Left lung (tissue), 10 donors: ENCODE results near the gene RPLP2. TPM values are rescaled to one million over a fixed set of nuclear protein-coding genes. Genes with fewer than 3 reads are reported as not detected.

Experiments used
- ATAC-seq: fragments of 200-7000 bp; cut with Tn5 transposase; one replicate; pipeline ENCODE4 v1.9.1; 2020; ENCODE audit warnings: moderate library complexity
- DNase-seq, 4 donors: peaks; one replicate each; pipeline ENCODE4 v3.0.0-alpha.2; 2013 to 2020
- H3K27ac ChIP-seq, 2 donors: fragments of 200-600 bp; sonication (generic) in 1 of 2; one replicate each; pipeline versions ENCODE4 v1.5.0 to v1.8.0; 2020 to 2021
- H3K27me3 ChIP-seq, 2 donors: fragments of 200-600 bp; sonication (generic) in 1 of 2; one replicate each; pipeline versions ENCODE4 v1.5.0 to v1.8.0; 2020 to 2021
- H3K36me3 ChIP-seq, 2 donors: fragments of 200-600 bp; sonication (generic) in 1 of 2; one replicate each; pipeline versions ENCODE4 v1.5.0 to v1.8.0; 2020 to 2021
- H3K4me1 ChIP-seq, 2 donors: fragments of 200-600 bp; one replicate each; pipeline ENCODE4 v1.8.0; 2021
- H3K4me3 ChIP-seq, 2 donors: fragments of 200-600 bp; sonication (generic) in 1 of 2; one replicate each; pipeline versions ENCODE4 v1.5.0 to v1.8.0; 2020 to 2021; ENCODE audit warnings: mild to moderate bottlenecking in 1 of 2
- H3K9me3 ChIP-seq, 2 donors: fragments of 200-600 bp; sonication (generic) in 1 of 2; one replicate each; pipeline versions ENCODE4 v1.5.0 to v1.8.0; 2020 to 2021
- intact Hi-C, 2 donors: fragments of 100-400 bp; cut with DNase I; formaldehyde crosslinking; loops; one replicate each; pipeline versions ENCODE4 v1.11.2 to v1.14.2; 2022
- polyA plus RNA-seq, 6 donors: library from polyadenylated mRNA; unstranded; fragments of 120-200 nt; gene quantifications; one replicate each; pipeline ENCODE4 v1.2.1, GENCODE V29; 2013; ENCODE audit not compliant: insufficient read length in 6 of 6
- total RNA-seq, 2 donors: library from RNA; stranded (reverse); fragmentation: NEBNext Ultra II Directional; extraction: Animal tissue kit (Norgen Biotek cat#: 25700); gene quantifications; one replicate each; pipeline ENCODE4 v1.2.1, GENCODE V29; 2021
- TF ChIP-seq, protein P1 (sequence below), 2 donors: fragments of 200-600 bp; sonication (generic) in 1 of 2; IDR thresholded peaks; one replicate each; pipeline versions ENCODE4 v1.5.0 to v1.8.0; 2021; ENCODE audit warnings: antibody characterized with exemption in 2 of 2
- donor health status: DM: no; HTN: yes; CAD: no.
- donor health status: DM: no; HTN: no; CAD: no.

Gene RPLP2
- total and polyA plus RNA-seq, 8 donors: 1,154 to 1,802 (median 1,390) TPM

GRCh38 chr11:788009-788640, 21.6 kb upstream of the RPLP2 start:
- intact Hi-C loops: no loop called here
- no peak overlapping the region for H3K4me3 ChIP-seq
- peaks cover 0 to 4% of the 10 kb centered on the region in 2 donors for H3K4me1 ChIP-seq
- DNase-seq: no peak
- no peak overlapping the region for H3K27ac ChIP-seq
- peaks cover 0 to 21% of the 10 kb centered on the region in 2 donors for H3K36me3 ChIP-seq
- TF ChIP-seq, protein P1, sequence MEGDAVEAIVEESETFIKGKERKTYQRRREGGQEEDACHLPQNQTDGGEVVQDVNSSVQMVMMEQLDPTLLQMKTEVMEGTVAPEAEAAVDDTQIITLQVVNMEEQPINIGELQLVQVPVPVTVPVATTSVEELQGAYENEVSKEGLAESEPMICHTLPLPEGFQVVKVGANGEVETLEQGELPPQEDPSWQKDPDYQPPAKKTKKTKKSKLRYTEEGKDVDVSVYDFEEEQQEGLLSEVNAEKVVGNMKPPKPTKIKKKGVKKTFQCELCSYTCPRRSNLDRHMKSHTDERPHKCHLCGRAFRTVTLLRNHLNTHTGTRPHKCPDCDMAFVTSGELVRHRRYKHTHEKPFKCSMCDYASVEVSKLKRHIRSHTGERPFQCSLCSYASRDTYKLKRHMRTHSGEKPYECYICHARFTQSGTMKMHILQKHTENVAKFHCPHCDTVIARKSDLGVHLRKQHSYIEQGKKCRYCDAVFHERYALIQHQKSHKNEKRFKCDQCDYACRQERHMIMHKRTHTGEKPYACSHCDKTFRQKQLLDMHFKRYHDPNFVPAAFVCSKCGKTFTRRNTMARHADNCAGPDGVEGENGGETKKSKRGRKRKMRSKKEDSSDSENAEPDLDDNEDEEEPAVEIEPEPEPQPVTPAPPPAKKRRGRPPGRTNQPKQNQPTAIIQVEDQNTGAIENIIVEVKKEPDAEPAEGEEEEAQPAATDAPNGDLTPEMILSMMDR (IDR thresholded peaks at IDR 0.05): no peak
- H3K27me3 ChIP-seq: peaks cover 0 to 31% of the 10 kb centered on the region in 2 donors
- H3K9me3 ChIP-seq: no peaks in the 10 kb centered on the region
- no peak for ATAC-seq

GRCh38 chr11:788953-789940, 20.5 kb upstream of the RPLP2 start:
- Histone ChIP-seq H3K27ac (no peak overlapping the region), H3K36me3 (peaks cover 0 to 32% of the 10 kb centered on the region in 2 donors), H3K27me3 (peaks cover 0 to 31% of the 10 kb centered on the region in 2 donors), H3K9me3 (no peaks in the 10 kb centered on the region), H3K4me1 (no peaks in the 10 kb centered on the region), H3K4me3 (no peak overlapping the region)
- ATAC-seq: no peak
- intact Hi-C loops: no loop called here
- DNase-seq: no peak
- TF ChIP-seq, protein P1 (IDR thresholded peaks at IDR 0.05): no peak

DNA sequence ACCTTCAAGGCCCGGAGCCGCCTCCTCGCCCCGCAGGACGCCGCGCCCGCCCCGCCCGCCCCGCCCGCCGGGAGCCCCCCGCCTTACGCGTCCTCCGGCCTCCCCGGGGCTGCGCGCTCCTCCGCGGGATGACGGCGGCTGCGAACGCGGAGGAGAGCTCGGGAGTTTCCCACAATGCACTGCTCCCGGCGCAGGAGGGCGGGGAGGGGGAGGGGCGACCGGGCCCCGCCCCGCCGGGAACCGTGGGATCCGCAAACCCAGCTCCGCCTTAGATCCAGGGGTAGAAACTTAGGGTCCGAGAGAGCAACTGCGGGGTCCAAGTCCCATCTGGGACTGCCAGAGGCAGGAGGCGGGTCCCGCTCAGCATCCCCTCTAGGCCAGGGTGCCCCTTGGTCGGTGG, 19.8 kb upstream of the RPLP2 start, which contains the start of gene CEND1:
CEND1 (minus strand) TSS at position 148 of the 400 bp plus-strand sequence. CDS start 1,514 bp downstream, outside the sequence.
- H3K9me3 ChIP-seq: no peaks in the 10 kb centered on the region
- ATAC-seq (no peak), DNase-seq (peak in 1 of 4 donors; percentile 78)
- TF ChIP-seq, protein P1 (IDR thresholded peaks at IDR 0.05): no peak
- H3K27me3 ChIP-seq: peaks cover 0 to 31% of the 10 kb centered on the region in 2 donors
- intact Hi-C loops: no loop called here
- H3K27ac ChIP-seq: no peak within 1 kb of the TSS
- peaks cover under 1 to 7% of the 10 kb centered on the region in 2 donors for H3K4me1 ChIP-seq
- peaks cover 0 to 37% of the 10 kb centered on the region in 2 donors for H3K36me3 ChIP-seq
- no peak within 1 kb of the TSS for H3K4me3 ChIP-seq

DNA sequence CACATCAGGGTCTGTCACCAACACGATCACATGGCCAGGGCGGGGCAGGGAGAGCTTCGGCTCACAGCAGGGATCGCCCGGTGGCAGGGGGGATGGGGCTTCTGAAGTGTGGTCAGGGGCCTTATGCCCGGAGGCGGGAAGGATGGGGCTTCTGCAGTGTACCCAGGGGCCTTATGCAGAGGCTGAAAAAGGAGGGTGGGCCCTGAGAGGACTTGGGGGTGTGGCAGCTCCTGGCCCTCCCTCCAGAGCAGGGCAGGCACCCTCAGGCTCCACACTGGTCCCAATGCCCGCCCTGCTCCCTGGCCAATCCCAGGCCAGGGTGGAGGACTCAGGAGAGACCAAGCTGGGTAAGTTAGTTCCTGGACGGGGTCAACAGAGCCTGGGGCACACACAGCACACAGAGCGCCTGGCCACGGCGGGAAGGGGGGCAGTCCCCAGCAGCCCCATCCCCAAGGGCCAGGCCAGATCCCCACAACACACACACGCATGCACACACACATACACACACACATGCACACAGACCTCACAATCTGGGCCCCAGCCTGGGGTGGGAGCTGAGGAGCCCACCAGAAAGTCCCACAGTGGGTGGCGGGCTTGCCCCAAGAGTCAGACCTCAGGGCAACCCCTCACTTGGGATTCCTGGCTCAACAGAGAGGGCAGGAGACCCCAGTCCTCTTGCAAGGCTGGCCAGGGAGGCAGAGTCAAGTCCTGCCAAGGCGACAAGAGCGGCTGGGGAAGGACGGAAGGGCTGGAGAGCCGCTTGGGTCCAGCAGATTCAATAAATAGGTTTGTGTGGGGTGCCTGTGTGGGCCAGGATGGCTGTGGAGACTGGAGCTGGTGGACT, 18.8 kb upstream of the RPLP2 start:
- Histone ChIP-seq H3K36me3 (peaks cover 0 to 37% of the 10 kb centered on the region in 2 donors), H3K27me3 (peaks cover 0 to 31% of the 10 kb centered on the region in 2 donors), H3K27ac (no peak overlapping the region), H3K4me1 (peaks cover 10 to 17% of the 10 kb centered on the region in 2 donors), H3K9me3 (no peaks in the 10 kb centered on the region), H3K4me3 (no peak overlapping the region)
- TF ChIP-seq, protein P1 (IDR thresholded peaks at IDR 0.05): no peak
- intact Hi-C loops: no loop called here
- no peak for ATAC-seq
- no peak for DNase-seq
